ENCODE results near the gene MORN1. TPM values are rescaled to one million over a fixed set of nuclear protein-coding genes. Genes with fewer than 3 reads are reported as not detected.
A peak's percentile ranks its signal among the peaks of the same experiment; 100 is the strongest.
"Not testable (repeated sequence)": the region's sequence is repeated elsewhere in the genome, so short reads cannot be mapped to it uniquely, and the experiment has no call there.

Gene MORN1
- polyA plus RNA-seq, 1 donor, result 8.5 TPM

GRCh38 chr1:2335721-2336455 is 55.5 kb downstream of the MORN1 start:
- no peak for DNase-seq

GRCh38 chr1:2334883-2335534 is 56.3 kb downstream of the MORN1 start:
- no peak for DNase-seq

- no peak for DNase-seq
These were observed 57.0 kb downstream of the MORN1 start for GRCh38 chr1:2334366-2334765.

- not testable (repeated sequence) for DNase-seq
These were observed 59.8 kb downstream of the MORN1 start for GRCh38 chr1:2331580-2331979.

GRCh38 chr1:2331200-2331544 is 60.2 kb downstream of the MORN1 start:
- no peak for DNase-seq

GRCh38 chr1:2330519-2331199 is 60.7 kb downstream of the MORN1 start:
- peak; percentile 84 for DNase-seq

GRCh38 chr1:2330035-2330434 is 61.3 kb downstream of the MORN1 start:
- DNase-seq, result no peak

GRCh38 chr1:2328676-2329455 is 62.5 kb downstream of the MORN1 start:
- DNase-seq, result no peak

- no peak for DNase-seq
These were observed 63.5 kb downstream of the MORN1 start for GRCh38 chr1:2327841-2328240.

GRCh38 chr1:2327162-2327561 is 64.2 kb downstream of the MORN1 start:
- DNase-seq, result not testable (repeated sequence)

GRCh38 chr1:2326524-2326923 is 64.8 kb downstream of the MORN1 start:
- no peak for DNase-seq

- no peak for DNase-seq
These were observed 66.6 kb downstream of the MORN1 start for GRCh38 chr1:2324553-2325366.

- no peak for DNase-seq
These were observed 67.8 kb downstream of the MORN1 start for GRCh38 chr1:2323451-2323974.

- DNase-seq, result no peak
These were observed 68.7 kb downstream of the MORN1 start for GRCh38 chr1:2322581-2323211.

- peak; percentile 92 for DNase-seq
These were observed 69.2 kb downstream of the MORN1 start for GRCh38 chr1:2322065-2322571.

- no peak for DNase-seq
These were observed 70.3 kb downstream of the MORN1 start for GRCh38 chr1:2320760-2321667.

- DNase-seq, result peak; percentile 75
These were observed 71.3 kb downstream of the MORN1 start for GRCh38 chr1:2320006-2320405.

GRCh38 chr1:2319291-2319690 is 72.1 kb downstream of the MORN1 start:
- no peak for DNase-seq

- no peak for DNase-seq
These were observed 72.8 kb downstream of the MORN1 start for GRCh38 chr1:2318314-2319278.

Data from hindlimb muscle (tissue), 1 donor.